Measurements from ENCODE around the gene ANO6. TPM values are rescaled to one million over a fixed set of nuclear protein-coding genes. Genes with fewer than 3 reads are reported as not detected.

Gene ANO6
- total RNA-seq, 1 experiment from 2014 or later, result 51.4 TPM

DNA sequence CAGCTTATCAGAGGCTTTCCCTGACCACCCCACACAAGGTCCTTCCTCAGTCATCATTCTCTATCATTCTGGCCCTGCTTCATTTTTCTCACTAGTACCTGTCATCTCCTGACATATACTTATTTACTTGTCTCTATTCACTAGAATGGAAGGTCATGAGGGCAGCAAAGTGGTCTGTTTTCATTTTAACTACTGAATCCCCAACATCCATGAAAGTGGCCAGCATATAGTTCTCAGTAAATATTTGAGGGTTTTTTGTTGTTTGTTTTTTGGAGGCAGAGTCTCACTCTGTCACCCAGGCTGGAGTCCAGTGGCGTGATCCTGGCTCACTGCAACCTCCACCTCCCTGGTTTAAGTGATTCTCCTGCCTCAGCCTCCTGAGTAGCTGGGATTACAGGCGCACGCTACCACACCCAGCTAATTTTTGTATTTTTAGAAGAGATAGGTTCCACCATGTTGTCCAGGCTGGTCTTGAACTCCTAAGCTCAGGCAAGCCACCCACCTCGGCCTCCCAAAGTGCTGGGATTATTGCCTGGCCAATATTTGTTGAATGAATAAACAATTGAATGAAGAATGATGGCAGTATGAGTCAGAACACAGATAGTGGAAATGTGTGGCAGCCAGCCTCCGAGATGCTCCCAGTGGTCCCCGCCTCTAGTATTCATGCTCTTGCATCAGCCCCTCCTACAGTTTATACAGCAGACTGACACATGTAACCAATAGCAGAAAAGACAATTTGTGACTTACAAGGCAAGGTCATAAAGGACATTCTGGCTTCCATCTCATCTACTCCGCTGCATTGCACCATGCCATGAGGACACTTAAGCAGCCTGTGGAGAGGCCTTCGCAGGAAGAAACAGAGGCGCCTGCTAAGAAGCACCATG, 7.0 kb upstream of the ANO6 start:
- ChIA-PET CTCF (no interaction called here), POLR2A (ENCODE audit: unreplicated experiment) (no interaction called here)
- Histone ChIP-seq H4K20me1 (ENCODE audit: insufficient read depth) (no peaks in the 10 kb centered on the region), H3K79me2 (ENCODE audit: low read depth) (peaks cover 19% of the 10 kb centered on the region), H3K4me1 (replicated peaks; ENCODE audit: insufficient read depth) (no peaks in the 10 kb centered on the region), H3K4me3 (no peak overlapping the region), H3K9me3 (ENCODE audit: insufficient read depth, low read depth) (no peaks in the 10 kb centered on the region), H3K36me3 (ENCODE audit: low read depth) (no peaks in the 10 kb centered on the region), H3K9me2 (ENCODE audit: insufficient read depth) (no peaks in the 10 kb centered on the region; the same call in 1 of the 2 replicates), H3K27me3 (ENCODE audit: insufficient read depth, low read depth) (no peaks in the 10 kb centered on the region), H3K27ac (no peak overlapping the region), H3F3A (ENCODE audit: insufficient read depth, low read depth) (no peaks in the 10 kb centered on the region), H2AFZ (no peak overlapping the region), H3K4me2 (no peak overlapping the region)
- BruUV-seq (replicated peaks), result no TSS peak
- no peak for TF ChIP-seq EZH2 (IDR thresholded peaks at IDR 0.05; ENCODE audit: low read depth)
- TF ChIP-seq CTCF (conservative IDR thresholded peaks at IDR 0.05), result no peak
- intact Hi-C loops (cut with micrococcal nuclease; ENCODE audit: unreplicated experiment), result no loop called here
- DNase-seq, result no peak

DNA sequence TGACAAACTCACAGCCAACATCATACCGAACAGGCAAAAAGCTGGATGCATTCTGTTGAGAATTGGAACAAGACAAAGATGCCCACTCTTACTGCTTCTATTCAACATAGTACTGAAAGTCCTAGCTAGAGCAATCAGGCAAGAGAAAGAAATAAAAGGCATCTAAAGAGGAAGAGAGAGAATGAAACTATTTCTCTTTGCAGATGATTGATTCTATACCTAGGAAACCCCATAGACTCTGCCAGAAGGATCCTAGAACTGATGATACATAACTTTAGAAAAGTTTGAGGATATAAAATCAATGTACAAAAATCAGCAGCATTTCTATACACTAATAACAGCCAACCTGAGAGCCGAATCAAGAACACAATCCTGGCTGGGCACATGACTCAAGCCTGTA, 6.1 kb upstream of the ANO6 start:
- CTCF ChIA-PET, result no interaction called here
- peaks cover 2% of the 10 kb centered on the region; the same call in 1 of the 2 replicates for H3F3A ChIP-seq (ENCODE audit: insufficient read depth, low read depth)
- intact Hi-C loops (cut with micrococcal nuclease; ENCODE audit: unreplicated experiment), result no loop called here

DNA sequence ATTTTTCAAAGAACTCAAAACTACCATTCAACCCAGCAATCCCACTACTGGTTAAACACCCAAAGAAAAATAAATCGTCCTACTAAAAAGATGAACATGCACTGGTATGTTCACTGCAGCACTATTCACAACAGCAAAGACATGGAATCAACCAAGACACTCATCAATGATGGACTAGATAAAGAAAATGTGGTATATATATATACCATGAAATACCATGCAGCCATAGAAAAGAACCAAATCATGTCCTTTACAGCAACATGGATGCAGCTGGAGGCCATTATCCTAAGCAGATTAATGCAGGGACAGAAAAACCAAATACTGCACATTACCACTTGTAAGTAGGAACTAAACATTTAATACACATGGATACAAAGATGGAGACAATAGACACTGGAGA, 3.8 kb upstream of the ANO6 start:
- BruUV-seq (replicated peaks), result no TSS peak
- intact Hi-C loops (cut with micrococcal nuclease; ENCODE audit: unreplicated experiment), result no loop called here
- POLR2A ChIA-PET (ENCODE audit: unreplicated experiment), result no interaction called here
- no peak overlapping the region for H3K4me3 ChIP-seq
- no peaks in the 10 kb centered on the region for H3K36me3 ChIP-seq (ENCODE audit: low read depth)
- TF ChIP-seq EZH2 (IDR thresholded peaks at IDR 0.05; ENCODE audit: low read depth), result no peak
- TF ChIP-seq CTCF (conservative IDR thresholded peaks at IDR 0.05), result no peak
- no peaks in the 10 kb centered on the region for H4K20me1 ChIP-seq (ENCODE audit: insufficient read depth)
- DNase-seq, result no peak
- peaks cover 23% of the 10 kb centered on the region for H3F3A ChIP-seq (ENCODE audit: insufficient read depth, low read depth)
- no peak overlapping the region for H3K4me2 ChIP-seq
- CTCF ChIA-PET, result no interaction called here
- no peaks in the 10 kb centered on the region for H3K9me3 ChIP-seq (ENCODE audit: insufficient read depth, low read depth)
- no peaks in the 10 kb centered on the region for H3K27me3 ChIP-seq (ENCODE audit: insufficient read depth, low read depth)
- no peaks in the 10 kb centered on the region; the same call in 1 of the 2 replicates for H3K9me2 ChIP-seq (ENCODE audit: insufficient read depth)
- H2AFZ ChIP-seq, result no peak overlapping the region
- H3K79me2 ChIP-seq (ENCODE audit: low read depth), result peaks cover 42% of the 10 kb centered on the region
- no peak overlapping the region for H3K27ac ChIP-seq
- peaks cover 11% of the 10 kb centered on the region for H3K4me1 ChIP-seq (replicated peaks; ENCODE audit: insufficient read depth)

More for the DNA sequence above, 6.1 kb upstream of the ANO6 start:
- no peak for DNase-seq
- Histone ChIP-seq H3K9me3 (ENCODE audit: insufficient read depth, low read depth) (no peaks in the 10 kb centered on the region), H3K4me1 (replicated peaks; ENCODE audit: insufficient read depth) (peaks cover 9% of the 10 kb centered on the region), H3K27me3 (ENCODE audit: insufficient read depth, low read depth) (no peaks in the 10 kb centered on the region), H3K4me2 (no peak overlapping the region), H3K9me2 (ENCODE audit: insufficient read depth) (no peaks in the 10 kb centered on the region; the same call in 1 of the 2 replicates), H3K4me3 (no peak overlapping the region), H3K27ac (no peak overlapping the region), H3K36me3 (ENCODE audit: low read depth) (no peaks in the 10 kb centered on the region), H2AFZ (no peak overlapping the region), H3K79me2 (ENCODE audit: low read depth) (peaks cover 28% of the 10 kb centered on the region), H4K20me1 (ENCODE audit: insufficient read depth) (no peaks in the 10 kb centered on the region)
- no TSS peak for BruUV-seq (replicated peaks)
- no peak for TF ChIP-seq CTCF (conservative IDR thresholded peaks at IDR 0.05)
- POLR2A ChIA-PET (ENCODE audit: unreplicated experiment), result no interaction called here
